ENCODE measurements around the gene ARAP1. TPM values are rescaled to one million over a fixed set of nuclear protein-coding genes. Genes with fewer than 3 reads are reported as not detected.

Gene ARAP1
- total RNA-seq, 1 experiment from 2014 or later: 66.1 TPM

GRCh38 chr11:72730737-72731136 is 21.5 kb downstream of the ARAP1 start:
- Histone ChIP-seq H3K9me3 (ENCODE audit: low read depth, low read length, poor library complexity, severe bottlenecking) (no peaks in the 10 kb centered on the region), H3K4me3 (ENCODE audit: low read depth, low read length, poor library complexity, severe bottlenecking) (no peak overlapping the region), H3K27me3 (replicated peaks; ENCODE audit: insufficient read depth, low read depth, low read length, poor library complexity) (no peaks in the 10 kb centered on the region), H3K4me1 (ENCODE audit: insufficient read depth, low read length, poor library complexity, severe bottlenecking) (peaks cover 3% of the 10 kb centered on the region), H3K36me3 (ENCODE audit: insufficient read depth, low read length, poor library complexity, severe bottlenecking) (no peaks in the 10 kb centered on the region), H3K27ac (ENCODE audit: low read depth, low read length, poor library complexity, severe bottlenecking) (no peak overlapping the region)
- ChIA-PET CTCF (no interaction called here), POLR2A (ENCODE audit: low non-redundant PET) (no interaction called here)
- TF ChIP-seq, protein P1, sequence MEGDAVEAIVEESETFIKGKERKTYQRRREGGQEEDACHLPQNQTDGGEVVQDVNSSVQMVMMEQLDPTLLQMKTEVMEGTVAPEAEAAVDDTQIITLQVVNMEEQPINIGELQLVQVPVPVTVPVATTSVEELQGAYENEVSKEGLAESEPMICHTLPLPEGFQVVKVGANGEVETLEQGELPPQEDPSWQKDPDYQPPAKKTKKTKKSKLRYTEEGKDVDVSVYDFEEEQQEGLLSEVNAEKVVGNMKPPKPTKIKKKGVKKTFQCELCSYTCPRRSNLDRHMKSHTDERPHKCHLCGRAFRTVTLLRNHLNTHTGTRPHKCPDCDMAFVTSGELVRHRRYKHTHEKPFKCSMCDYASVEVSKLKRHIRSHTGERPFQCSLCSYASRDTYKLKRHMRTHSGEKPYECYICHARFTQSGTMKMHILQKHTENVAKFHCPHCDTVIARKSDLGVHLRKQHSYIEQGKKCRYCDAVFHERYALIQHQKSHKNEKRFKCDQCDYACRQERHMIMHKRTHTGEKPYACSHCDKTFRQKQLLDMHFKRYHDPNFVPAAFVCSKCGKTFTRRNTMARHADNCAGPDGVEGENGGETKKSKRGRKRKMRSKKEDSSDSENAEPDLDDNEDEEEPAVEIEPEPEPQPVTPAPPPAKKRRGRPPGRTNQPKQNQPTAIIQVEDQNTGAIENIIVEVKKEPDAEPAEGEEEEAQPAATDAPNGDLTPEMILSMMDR (conservative IDR thresholded peaks at IDR 0.05; ENCODE audit: low read depth, low read length): no peak
- no peak for TF ChIP-seq EZH2 (IDR thresholded peaks at IDR 0.05; ENCODE audit: borderline replicate concordance, low read depth, low read length, poor library complexity, severe bottlenecking)
- DNase-seq (ENCODE audit: low spot score): no peak
- intact Hi-C loops (cut with micrococcal nuclease; ENCODE audit: unreplicated experiment): no loop called here
- BruUV-seq (replicated peaks): no TSS peak

DNA sequence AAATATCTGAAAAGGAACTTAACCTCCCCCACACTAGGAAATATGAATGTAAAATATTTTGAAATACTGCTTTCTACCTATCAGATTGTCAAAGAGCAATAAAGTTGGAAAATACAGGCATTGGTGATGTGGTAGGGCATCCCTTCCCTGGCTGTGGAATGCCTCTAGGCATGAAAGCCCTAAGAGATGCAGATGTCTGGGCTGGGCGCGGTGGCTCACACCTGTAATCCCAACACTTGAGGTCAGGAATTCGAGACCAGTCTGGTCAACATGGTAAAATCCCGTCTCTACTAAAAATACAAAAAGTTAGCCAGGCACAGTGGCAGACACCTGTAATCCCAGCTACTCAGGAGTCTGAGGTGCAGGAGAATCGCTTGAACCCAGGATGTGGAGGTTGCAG is 22.0 kb downstream of the ARAP1 start:
- no peak overlapping the region for H3K4me3 ChIP-seq (ENCODE audit: low read depth, low read length, poor library complexity, severe bottlenecking)
- H3K9me3 ChIP-seq (ENCODE audit: low read depth, low read length, poor library complexity, severe bottlenecking): no peaks in the 10 kb centered on the region
- H3K27me3 ChIP-seq (replicated peaks; ENCODE audit: insufficient read depth, low read depth, low read length, poor library complexity): no peaks in the 10 kb centered on the region
- no peaks in the 10 kb centered on the region for H3K4me1 ChIP-seq (ENCODE audit: insufficient read depth, low read length, poor library complexity, severe bottlenecking)
- intact Hi-C loops (cut with micrococcal nuclease; ENCODE audit: unreplicated experiment): no loop called here
- H3K36me3 ChIP-seq (ENCODE audit: insufficient read depth, low read length, poor library complexity, severe bottlenecking): no peaks in the 10 kb centered on the region
- BruUV-seq (replicated peaks): no TSS peak
- ChIA-PET CTCF (no interaction called here), POLR2A (ENCODE audit: low non-redundant PET) (interaction anchor here (0.7 kb wide), 1 partner anchor 46 kb away, joined by 10 read pairs; no protein-coding TSS in a partner anchor)
- no peak overlapping the region for H3K27ac ChIP-seq (ENCODE audit: low read depth, low read length, poor library complexity, severe bottlenecking)
- DNase-seq (ENCODE audit: low spot score): no peak
- no peak for TF ChIP-seq EZH2 (IDR thresholded peaks at IDR 0.05; ENCODE audit: borderline replicate concordance, low read depth, low read length, poor library complexity, severe bottlenecking)
- TF ChIP-seq, protein P1 (conservative IDR thresholded peaks at IDR 0.05; ENCODE audit: low read depth, low read length): no peak

DNA sequence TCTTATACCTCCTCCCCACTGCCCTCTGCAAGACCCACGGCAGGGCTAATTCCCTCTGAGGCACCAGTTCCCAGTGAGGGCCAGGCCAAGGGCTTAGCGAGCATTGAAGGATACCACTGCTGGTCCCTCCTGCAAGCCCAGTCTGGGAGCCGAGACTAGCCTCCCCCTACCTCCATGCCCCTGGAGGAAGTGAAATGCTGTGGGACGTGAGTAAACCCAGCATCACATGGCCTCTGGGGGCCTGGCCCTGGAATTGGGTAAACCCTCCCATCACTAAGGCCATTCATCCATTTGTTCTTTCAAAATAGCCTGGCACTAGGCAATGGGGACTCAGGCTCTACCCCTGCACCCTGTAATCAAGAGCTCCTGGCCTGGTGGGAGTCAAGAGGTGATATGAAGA is 24.7 kb downstream of the ARAP1 start:
- ChIA-PET CTCF (no interaction called here), POLR2A (ENCODE audit: low non-redundant PET) (interaction anchor here (0.7 kb wide), 1 partner anchor 415 kb away, joined by 5 read pairs; the partner anchor contains the start of gene FCHSD2)
- no peaks in the 10 kb centered on the region for H3K27me3 ChIP-seq (replicated peaks; ENCODE audit: insufficient read depth, low read depth, low read length, poor library complexity)
- no peak overlapping the region for H3K27ac ChIP-seq (ENCODE audit: low read depth, low read length, poor library complexity, severe bottlenecking)
- intact Hi-C loops (cut with micrococcal nuclease; ENCODE audit: unreplicated experiment): loop anchor here (5.0 to 10.0 kb wide), 2 partner anchors 517 to 565 kb away; no protein-coding TSS in a partner anchor
- TF ChIP-seq, protein P1 (conservative IDR thresholded peaks at IDR 0.05; ENCODE audit: low read depth, low read length): no peak
- TF ChIP-seq EZH2 (IDR thresholded peaks at IDR 0.05; ENCODE audit: borderline replicate concordance, low read depth, low read length, poor library complexity, severe bottlenecking): no peak
- no TSS peak for BruUV-seq (replicated peaks)
- peaks cover 3% of the 10 kb centered on the region for H3K4me1 ChIP-seq (ENCODE audit: insufficient read depth, low read length, poor library complexity, severe bottlenecking)
- H3K9me3 ChIP-seq (ENCODE audit: low read depth, low read length, poor library complexity, severe bottlenecking): no peaks in the 10 kb centered on the region
- no peaks in the 10 kb centered on the region for H3K36me3 ChIP-seq (ENCODE audit: insufficient read depth, low read length, poor library complexity, severe bottlenecking)
- H3K4me3 ChIP-seq (ENCODE audit: low read depth, low read length, poor library complexity, severe bottlenecking): no peak overlapping the region
- DNase-seq (ENCODE audit: low spot score): no peak

All from A673 (cell line).